AG10803 (cell line): ENCODE results near the gene MET.

Experiments used
- DNase-seq: peaks from one replicate; pipeline ENCODE4 v3.0.0; 2010; ENCODE audit warnings: low read depth
- H3K4me3 ChIP-seq: 2 replicates; pipeline ENCODE4 v1.5.1; 2011; ENCODE audit warnings: mild to moderate bottlenecking, low read length, control low read depth
- CTCF ChIP-seq: conservative IDR thresholded peaks from 2 replicates; pipeline ENCODE4 v1.5.1; 2011; ENCODE audit warnings: mild to moderate bottlenecking, low read length, control low read depth, inconsistent platforms

Gene MET

GRCh38 chr7:116698396-116698795 lies 26.4 kb downstream of the MET start:
- no peak for TF ChIP-seq CTCF
- no peak for DNase-seq
- H3K4me3 ChIP-seq = no peak overlapping the region

- H3K4me3 ChIP-seq = no peak overlapping the region
- no peak for TF ChIP-seq CTCF
- DNase-seq = no peak
Measured at GRCh38 chr7:116698930-116699721, 27.1 kb downstream of the MET start.

GRCh38 chr7:116699722-116700120 lies 27.7 kb downstream of the MET start:
- no peak for TF ChIP-seq CTCF
- no peak overlapping the region for H3K4me3 ChIP-seq
- no peak for DNase-seq

- no peak for TF ChIP-seq CTCF
- DNase-seq = peak; percentile 40
- no peak overlapping the region for H3K4me3 ChIP-seq
Measured at GRCh38 chr7:116702046-116702785, 30.2 kb downstream of the MET start.

GRCh38 chr7:116704650-116705228 lies 32.7 kb downstream of the MET start:
- no peak for TF ChIP-seq CTCF
- H3K4me3 ChIP-seq = no peak overlapping the region
- DNase-seq = no peak

GRCh38 chr7:116705419-116705818 lies 33.4 kb downstream of the MET start:
- no peak for TF ChIP-seq CTCF
- no peak overlapping the region for H3K4me3 ChIP-seq
- DNase-seq = no peak
